C4-2B (cell line): ENCODE data around the gene IGLON5.

Experiments used
- CTCF ChIP-seq: fragments of 450-650 bp; conservative IDR thresholded peaks from 2 replicates; pipeline ENCODE4 v1.5.1; 2017; ENCODE audit warnings: mild to moderate bottlenecking
- ZFX ChIP-seq: fragments of 450-650 bp; IDR thresholded peaks from 2 replicates; pipeline ENCODE4 v1.6.1; 2017

- TF ChIP-seq CTCF (no peak), ZFX (no peak)
These were observed 6.5 kb downstream of the IGLON5 start for GRCh38 chr19:51317968-51318367.
